ENCODE results near the gene SOX5. TPM values are rescaled to one million over a fixed set of nuclear protein-coding genes. Genes with fewer than 3 reads are reported as not detected.

The SOX5 gene
- total and polyA plus RNA-seq, 2 experiments from 2014 or later = 14.8 to 26.4 TPM

GRCh38 chr12:23674064-23674463 is 275.4 kb downstream of the SOX5 start:
- no peaks in the 10 kb centered on the region for H3K4me1 ChIP-seq (ENCODE audit: insufficient read depth)
- no peak overlapping the region for H2AFZ ChIP-seq
- no peak overlapping the region for H3K4me3 ChIP-seq
- H3K27me3 ChIP-seq = no peaks in the 10 kb centered on the region
- no peaks in the 10 kb centered on the region for H3K36me3 ChIP-seq (replicated peaks; ENCODE audit: insufficient read depth, low read depth)
- H3K9me2 ChIP-seq (replicated peaks; ENCODE audit: insufficient read depth) = no peaks in the 10 kb centered on the region
- no peak for DNase-seq (ENCODE audit: low spot score)
- H3K27ac ChIP-seq = no peak overlapping the region
- TF ChIP-seq EZH2 (IDR thresholded peaks at IDR 0.05; ENCODE audit: borderline replicate concordance) = no peak
- no peak for TF ChIP-seq EZH2phosphoT487 (IDR thresholded peaks at IDR 0.05; ENCODE audit: low read depth, severe bottlenecking, unreplicated experiment)
- no peak for TF ChIP-seq CTCF (IDR thresholded peaks at IDR 0.05; ENCODE audit: poor library complexity)
- no peak overlapping the region for H3K4me2 ChIP-seq
- 95% methylated on average over 4 of the region's 7 CpGs for WGBS (ENCODE audit: low lambda C conversion rate, missing lambda C conversion rate)
- H3K79me2 ChIP-seq = no peaks in the 10 kb centered on the region
- H3K9me3 ChIP-seq (ENCODE audit: low read depth) = no peaks in the 10 kb centered on the region
- no peaks in the 10 kb centered on the region for H4K20me1 ChIP-seq (ENCODE audit: insufficient read depth, poor library complexity, severe bottlenecking)

GRCh38 chr12:23671881-23672280 is 277.6 kb downstream of the SOX5 start:
- H3K27ac ChIP-seq = no peak overlapping the region
- no peaks in the 10 kb centered on the region for H4K20me1 ChIP-seq (ENCODE audit: insufficient read depth, poor library complexity, severe bottlenecking)
- no peak overlapping the region for H3K4me3 ChIP-seq
- no peaks in the 10 kb centered on the region for H3K36me3 ChIP-seq (replicated peaks; ENCODE audit: insufficient read depth, low read depth)
- H2AFZ ChIP-seq = no peak overlapping the region
- no peaks in the 10 kb centered on the region for H3K9me2 ChIP-seq (replicated peaks; ENCODE audit: insufficient read depth)
- H3K27me3 ChIP-seq = no peaks in the 10 kb centered on the region
- TF ChIP-seq EZH2 (IDR thresholded peaks at IDR 0.05; ENCODE audit: borderline replicate concordance) (no peak), EZH2phosphoT487 (IDR thresholded peaks at IDR 0.05; ENCODE audit: low read depth, severe bottlenecking, unreplicated experiment) (no peak), CTCF (IDR thresholded peaks at IDR 0.05; ENCODE audit: poor library complexity) (no peak)
- no peak for DNase-seq (ENCODE audit: low spot score)
- no peak overlapping the region for H3K4me2 ChIP-seq
- H3K79me2 ChIP-seq = no peaks in the 10 kb centered on the region
- H3K4me1 ChIP-seq (ENCODE audit: insufficient read depth) = no peaks in the 10 kb centered on the region
- no peaks in the 10 kb centered on the region for H3K9me3 ChIP-seq (ENCODE audit: low read depth)
- 77% methylated on average over 3 of the region's 3 CpGs for WGBS (ENCODE audit: low lambda C conversion rate, missing lambda C conversion rate)

- Histone ChIP-seq H3K9me3 (ENCODE audit: low read depth) (no peaks in the 10 kb centered on the region), H3K4me1 (ENCODE audit: insufficient read depth) (no peaks in the 10 kb centered on the region), H3K4me3 (no peak overlapping the region), H3K36me3 (replicated peaks; ENCODE audit: insufficient read depth, low read depth) (no peaks in the 10 kb centered on the region), H3K9me2 (replicated peaks; ENCODE audit: insufficient read depth) (no peaks in the 10 kb centered on the region), H2AFZ (no peak overlapping the region), H3K79me2 (no peaks in the 10 kb centered on the region), H3K4me2 (no peak overlapping the region), H3K27me3 (no peaks in the 10 kb centered on the region), H3K27ac (no peak overlapping the region), H4K20me1 (ENCODE audit: insufficient read depth, poor library complexity, severe bottlenecking) (no peaks in the 10 kb centered on the region)
- WGBS (ENCODE audit: low lambda C conversion rate, missing lambda C conversion rate) = 91% methylated on average over 2 of the region's 2 CpGs
- TF ChIP-seq EZH2 (IDR thresholded peaks at IDR 0.05; ENCODE audit: borderline replicate concordance) = no peak
- no peak for TF ChIP-seq EZH2phosphoT487 (IDR thresholded peaks at IDR 0.05; ENCODE audit: low read depth, severe bottlenecking, unreplicated experiment)
- no peak for DNase-seq (ENCODE audit: low spot score)
These were observed 278.8 kb downstream of the SOX5 start for GRCh38 chr12:23670684-23671083.

GRCh38 chr12:23669691-23670090 is 279.8 kb downstream of the SOX5 start:
- no peak overlapping the region for H3K27ac ChIP-seq
- no peak for TF ChIP-seq EZH2 (IDR thresholded peaks at IDR 0.05; ENCODE audit: borderline replicate concordance)
- TF ChIP-seq EZH2phosphoT487 (IDR thresholded peaks at IDR 0.05; ENCODE audit: low read depth, severe bottlenecking, unreplicated experiment) = no peak
- TF ChIP-seq CTCF (IDR thresholded peaks at IDR 0.05; ENCODE audit: poor library complexity) = no peak
- no peaks in the 10 kb centered on the region for H3K36me3 ChIP-seq (replicated peaks; ENCODE audit: insufficient read depth, low read depth)
- H3K9me2 ChIP-seq (replicated peaks; ENCODE audit: insufficient read depth) = no peaks in the 10 kb centered on the region
- H3K4me1 ChIP-seq (ENCODE audit: insufficient read depth) = no peaks in the 10 kb centered on the region
- no peak overlapping the region for H3K4me2 ChIP-seq
- DNase-seq (ENCODE audit: low spot score) = no peak
- no peaks in the 10 kb centered on the region for H3K79me2 ChIP-seq
- no peaks in the 10 kb centered on the region for H4K20me1 ChIP-seq (ENCODE audit: insufficient read depth, poor library complexity, severe bottlenecking)
- H3K4me3 ChIP-seq = no peak overlapping the region
- H3K27me3 ChIP-seq = no peaks in the 10 kb centered on the region
- H2AFZ ChIP-seq = no peak overlapping the region
- no peaks in the 10 kb centered on the region for H3K9me3 ChIP-seq (ENCODE audit: low read depth)
- WGBS (ENCODE audit: low lambda C conversion rate, missing lambda C conversion rate) = 93% methylated on average over 6 of the region's 6 CpGs

Data from hepatocyte (in vitro differentiated cells).